ENCODE results near the gene ZNF219.

Gene ZNF219

DNA sequence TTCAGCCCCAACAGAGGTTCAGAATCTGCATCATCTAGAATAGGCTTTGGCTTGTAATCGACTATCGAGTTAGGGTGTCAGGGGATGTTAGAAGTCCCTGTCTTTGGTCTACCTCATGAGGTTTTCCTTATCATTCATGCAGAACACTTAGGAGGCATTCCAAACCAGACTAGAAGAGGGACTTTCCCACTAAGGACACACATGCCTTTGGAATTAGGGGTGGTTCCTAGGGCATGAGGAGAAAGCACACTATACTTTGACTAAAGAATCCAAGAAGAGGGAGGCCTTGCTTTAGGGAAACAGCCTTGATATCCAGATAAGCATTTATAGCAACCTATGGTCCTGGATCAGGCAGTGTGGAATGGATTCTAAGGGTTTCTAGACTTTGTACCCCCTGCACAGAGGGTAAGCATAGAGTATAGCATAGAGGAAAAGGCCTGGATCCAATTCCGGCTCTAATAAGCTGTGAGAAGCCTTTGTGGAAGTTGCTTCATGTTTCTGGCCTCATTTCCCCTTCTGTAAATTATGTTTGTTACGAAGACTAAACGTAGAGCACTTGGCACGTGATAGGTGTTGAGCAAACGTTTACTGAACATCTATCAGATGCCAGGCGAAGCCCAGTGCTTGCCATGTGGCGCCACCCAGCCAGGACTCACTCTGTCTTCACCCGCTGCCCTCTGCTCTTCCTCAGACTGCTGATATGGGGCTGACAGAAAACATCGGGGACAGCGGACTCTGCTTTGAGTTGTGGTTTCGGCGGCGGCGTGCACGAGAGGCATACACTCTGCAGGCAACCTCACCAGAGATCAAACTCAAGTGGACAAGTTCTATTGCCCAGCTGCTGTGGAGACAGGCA, 13.2 kb downstream of the ZNF219 start:
- DNase-seq: no peak

DNA sequence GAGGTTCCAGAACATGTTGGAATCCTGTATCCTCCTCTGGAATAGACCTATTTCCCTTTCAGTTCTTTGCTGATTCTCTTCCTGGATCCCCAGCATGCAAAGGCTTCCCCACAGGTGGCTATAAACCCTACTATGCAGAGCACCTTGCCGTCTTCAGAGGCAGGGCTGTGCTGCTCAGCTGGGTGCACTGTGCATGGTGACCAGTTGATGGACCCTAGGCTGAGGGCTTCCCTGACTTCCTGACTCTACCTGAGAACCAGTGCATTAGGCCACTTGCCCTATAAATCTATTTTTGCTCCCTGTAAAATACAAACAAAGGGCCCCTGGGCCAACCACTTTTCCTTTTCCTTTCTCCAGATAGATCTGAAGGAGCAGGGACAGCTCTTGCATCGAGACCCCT, 14.1 kb downstream of the ZNF219 start:
- no peak for DNase-seq

DNA sequence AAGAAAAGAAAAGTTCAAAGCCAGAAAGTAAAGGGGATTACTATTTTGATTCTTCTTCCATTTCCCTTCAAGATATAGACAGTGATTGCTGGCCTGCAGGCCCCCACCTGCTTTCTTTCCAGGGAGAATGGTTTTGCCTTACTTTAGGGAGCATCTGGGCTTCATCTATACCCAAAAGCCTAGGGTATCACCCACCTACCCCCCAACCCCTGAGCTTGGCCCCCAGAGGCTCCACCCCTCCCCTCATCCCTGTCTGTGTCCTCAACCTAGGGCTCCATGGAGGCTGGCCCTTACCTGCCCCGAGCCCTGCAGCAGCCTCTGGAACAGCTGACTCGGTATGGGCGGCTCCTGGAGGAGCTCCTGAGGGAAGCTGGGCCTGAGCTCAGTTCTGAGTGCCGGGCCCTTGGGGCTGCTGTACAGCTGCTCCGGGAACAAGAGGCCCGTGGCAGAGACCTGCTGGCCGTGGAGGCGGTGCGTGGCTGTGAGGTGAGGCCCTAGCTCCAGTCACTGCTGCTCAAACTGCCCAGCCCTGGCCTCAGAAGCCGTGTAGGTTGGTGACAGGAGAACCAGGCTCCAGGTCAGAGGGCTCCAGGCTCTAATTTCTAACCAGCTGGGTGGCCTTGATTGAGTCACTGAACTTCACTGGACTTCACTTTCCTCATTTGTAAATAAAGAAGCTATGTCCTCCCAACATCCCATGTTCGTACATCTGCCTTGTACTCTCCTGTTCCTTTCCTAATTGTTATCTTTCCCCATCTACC, 14.7 kb downstream of the ZNF219 start:
- DNase-seq: no peak

DNA sequence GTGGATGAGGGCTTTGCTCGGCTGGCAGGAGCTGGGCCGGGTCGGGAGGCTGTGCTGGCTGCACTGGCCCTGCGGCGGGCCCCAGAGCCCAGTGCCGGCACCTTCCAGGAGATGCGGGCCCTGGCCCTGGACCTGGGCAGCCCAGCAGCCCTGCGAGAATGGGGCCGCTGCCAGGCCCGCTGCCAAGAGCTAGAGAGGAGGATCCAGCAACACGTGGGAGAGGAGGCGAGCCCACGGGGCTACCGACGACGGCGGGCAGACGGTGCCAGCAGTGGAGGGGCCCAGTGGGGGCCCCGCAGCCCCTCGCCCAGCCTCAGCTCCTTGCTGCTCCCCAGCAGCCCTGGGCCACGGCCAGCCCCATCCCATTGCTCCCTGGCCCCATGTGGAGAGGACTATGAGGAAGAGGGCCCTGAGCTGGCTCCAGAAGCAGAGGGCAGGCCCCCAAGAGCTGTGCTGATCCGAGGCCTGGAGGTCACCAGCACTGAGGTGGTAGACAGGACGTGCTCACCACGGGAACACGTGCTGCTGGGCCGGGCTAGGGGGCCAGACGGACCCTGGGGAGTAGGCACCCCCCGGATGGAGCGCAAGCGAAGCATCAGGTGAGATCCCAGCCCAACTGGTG, 16.8 kb downstream of the ZNF219 start:
- DNase-seq: no peak

DNA sequence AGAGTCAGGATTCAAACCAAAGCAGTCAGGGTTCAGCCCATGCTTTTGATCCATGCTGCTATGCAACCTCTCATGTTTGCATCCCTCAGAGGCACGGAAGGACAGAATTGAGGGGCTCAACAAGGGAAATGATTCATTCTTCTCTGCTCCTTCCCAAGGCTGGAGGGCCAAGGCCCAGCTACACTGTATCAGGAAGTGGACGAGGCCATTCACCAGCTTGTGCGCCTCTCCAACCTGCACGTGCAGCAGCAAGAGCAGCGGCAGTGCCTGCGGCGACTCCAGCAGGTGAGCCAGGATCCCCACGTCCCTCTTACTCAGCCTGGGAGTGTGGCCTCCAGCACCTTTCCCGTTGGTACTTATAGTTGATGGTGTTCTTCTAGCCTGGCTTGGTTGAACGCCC, 19.7 kb downstream of the ZNF219 start:
- no peak for DNase-seq

DNA sequence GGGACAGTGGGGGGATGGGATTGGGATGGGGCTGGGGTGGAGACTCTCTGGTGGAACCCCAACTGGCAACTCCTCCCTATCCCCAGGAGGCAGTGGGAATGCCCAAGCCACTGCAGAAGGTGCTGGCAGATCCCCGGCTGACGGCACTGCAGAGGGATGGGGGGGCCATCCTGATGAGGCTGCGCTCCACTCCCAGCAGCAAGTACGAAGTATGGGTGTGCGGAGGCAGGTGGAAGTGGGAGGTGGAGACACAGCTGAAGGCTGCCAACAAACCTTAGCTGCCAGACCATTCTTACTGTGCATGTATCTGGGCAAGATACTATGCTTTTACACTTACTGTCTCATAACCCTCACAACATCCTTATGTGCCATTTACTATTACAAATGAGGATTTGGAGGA, 20.2 kb downstream of the ZNF219 start:
- no peak for DNase-seq

DNA sequence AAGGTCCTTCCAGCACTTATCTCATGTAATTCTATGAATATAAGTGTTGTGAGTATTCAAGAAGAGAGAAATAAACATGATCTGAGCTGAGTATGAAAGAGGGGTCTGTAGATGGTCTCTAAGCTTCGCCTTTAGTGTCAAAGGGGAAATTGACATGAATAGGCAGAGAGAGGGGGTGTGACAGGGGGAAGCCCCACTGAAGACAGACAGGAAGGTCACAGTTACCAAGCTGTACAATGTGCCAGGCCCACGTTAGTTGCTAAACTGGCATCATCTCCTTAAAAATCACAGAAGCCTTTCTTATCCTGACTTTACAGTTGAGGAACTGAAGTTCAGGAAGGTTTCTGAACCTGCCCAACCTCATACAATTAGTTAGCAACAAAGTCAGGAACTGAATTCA, 20.8 kb downstream of the ZNF219 start:
- no peak for DNase-seq

DNA sequence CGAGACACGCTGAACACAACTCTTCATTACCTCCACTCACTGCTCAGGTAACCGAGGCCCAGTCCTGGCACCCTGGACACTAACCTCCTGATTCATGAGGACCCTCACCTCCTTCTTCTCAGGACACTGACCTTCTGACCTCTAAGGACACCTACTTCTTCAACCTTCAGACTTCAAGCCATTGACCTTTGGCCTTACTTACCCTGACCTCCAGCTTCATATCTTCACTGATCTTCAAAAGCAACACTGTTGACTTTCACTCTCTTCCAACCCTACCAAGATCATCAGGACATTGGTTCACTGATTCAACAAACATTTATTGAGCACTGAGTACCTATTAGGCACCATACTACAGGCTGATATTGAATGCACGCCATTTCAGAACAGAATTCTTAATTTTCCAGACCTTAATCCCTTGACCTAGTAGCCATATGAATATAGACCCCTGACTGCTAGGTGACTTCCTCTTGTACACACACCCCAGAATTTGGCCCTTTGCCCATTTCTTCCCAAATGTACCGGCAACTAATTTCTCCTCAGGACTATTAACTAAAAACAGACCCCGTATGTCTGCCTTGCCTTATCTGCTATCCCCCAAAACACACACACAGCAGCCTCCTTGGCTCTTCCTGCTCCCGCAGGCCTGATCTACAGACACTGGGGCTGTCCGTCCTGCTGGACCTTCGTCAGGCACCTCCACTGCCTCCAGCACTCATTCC, 22.6 kb downstream of the ZNF219 start:
- DNase-seq: no peak

DNA sequence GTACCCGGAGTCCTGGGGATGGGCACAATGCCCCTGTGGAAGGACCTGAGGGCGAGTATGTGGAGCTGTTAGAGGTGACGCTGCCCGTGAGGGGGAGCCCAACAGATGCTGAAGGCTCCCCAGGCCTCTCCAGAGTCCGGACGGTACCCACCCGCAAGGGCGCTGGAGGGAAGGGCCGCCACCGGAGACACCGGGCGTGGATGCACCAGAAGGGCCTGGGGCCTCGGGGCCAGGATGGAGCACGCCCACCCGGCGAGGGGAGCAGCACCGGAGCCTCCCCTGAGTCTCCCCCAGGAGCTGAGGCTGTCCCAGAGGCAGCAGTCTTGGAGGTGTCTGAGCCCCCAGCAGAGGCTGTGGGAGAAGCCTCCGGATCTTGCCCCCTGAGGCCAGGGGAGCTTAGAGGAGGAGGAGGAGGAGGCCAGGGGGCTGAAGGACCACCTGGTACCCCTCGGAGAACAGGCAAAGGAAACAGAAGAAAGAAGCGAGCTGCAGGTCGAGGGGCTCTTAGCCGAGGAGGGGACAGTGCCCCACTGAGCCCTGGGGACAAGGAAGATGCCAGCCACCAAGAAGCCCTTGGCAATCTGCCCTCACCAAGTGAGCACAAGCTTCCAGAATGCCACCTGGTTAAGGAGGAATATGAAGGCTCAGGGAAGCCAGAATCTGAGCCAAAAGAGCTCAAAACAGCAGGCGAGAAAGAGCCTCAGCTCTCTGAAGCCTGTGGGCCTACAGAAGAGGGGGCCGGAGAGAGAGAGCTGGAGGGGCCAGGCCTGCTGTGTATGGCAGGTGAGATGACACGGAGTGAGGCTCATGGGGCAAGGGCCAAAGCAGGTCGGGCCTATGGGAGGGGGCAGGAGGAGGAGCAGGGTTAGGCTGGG, 23.8 kb downstream of the ZNF219 start:
- DNase-seq: no peak

DNA sequence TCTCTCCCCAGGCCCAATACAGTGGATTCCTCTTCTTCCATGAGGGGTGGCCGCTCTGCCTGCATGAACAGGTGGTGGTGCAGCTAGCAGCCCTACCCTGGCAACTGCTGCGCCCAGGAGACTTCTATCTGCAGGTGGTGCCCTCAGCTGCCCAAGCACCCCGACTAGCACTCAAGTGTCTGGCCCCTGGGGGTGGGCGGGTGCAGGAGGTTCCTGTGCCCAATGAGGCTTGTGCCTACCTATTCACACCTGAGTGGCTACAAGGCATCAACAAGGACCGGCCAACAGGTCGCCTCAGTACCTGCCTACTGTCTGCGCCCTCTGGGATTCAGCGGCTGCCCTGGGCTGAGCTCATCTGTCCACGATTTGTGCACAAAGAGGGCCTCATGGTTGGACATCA, 24.5 kb downstream of the ZNF219 start:
- DNase-seq: no peak

DNA sequence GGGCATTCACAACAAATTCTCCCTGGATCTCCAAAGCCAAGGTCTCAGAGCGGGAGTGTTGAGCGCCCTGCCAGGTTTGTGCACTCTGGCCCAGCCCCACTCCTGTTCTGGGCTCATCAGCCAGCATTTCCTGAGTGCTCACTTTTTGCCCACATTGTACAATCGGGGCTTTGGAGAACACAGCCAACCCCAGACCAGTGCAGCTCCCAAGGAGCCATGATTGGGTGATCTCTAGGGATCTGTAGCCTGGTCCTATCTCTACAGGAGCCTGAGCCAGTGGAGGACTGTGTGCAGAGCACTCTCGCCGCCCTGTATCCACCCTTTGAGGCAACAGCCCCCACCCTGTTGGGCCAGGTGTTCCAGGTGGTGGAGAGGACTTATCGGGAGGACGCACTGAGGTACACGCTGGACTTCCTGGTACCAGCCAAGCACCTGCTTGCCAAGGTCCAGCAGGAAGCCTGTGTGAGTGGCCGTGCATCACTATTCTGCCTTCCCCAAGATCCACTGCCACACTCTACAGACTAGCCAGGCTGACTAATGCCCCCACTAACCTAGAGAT, 25.6 kb downstream of the ZNF219 start:
- peak; percentile 13 for DNase-seq

DNA sequence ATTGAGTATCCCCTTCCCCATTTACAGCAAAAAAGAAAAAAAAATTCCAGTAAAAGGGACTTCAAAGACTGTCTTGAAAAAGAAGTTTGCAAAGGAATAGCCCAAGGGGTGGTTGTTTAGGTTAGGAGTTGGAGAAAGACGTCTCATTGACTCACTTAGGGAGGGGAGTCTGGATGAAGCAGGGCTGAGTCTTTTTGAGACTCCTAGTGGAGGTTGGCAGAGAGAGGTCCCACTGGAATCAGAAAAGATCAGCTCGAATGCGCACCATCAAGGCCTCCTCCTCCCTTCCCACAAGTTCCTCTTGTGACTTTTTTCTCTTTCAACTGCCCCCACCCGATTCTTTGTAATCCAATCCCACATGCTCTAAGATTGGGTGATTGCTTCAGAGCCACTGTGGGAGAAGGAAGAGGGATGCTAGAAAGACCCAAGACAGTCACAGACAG, 26.4 kb downstream of the ZNF219 start:
- DNase-seq: peak; percentile 9

DNA sequence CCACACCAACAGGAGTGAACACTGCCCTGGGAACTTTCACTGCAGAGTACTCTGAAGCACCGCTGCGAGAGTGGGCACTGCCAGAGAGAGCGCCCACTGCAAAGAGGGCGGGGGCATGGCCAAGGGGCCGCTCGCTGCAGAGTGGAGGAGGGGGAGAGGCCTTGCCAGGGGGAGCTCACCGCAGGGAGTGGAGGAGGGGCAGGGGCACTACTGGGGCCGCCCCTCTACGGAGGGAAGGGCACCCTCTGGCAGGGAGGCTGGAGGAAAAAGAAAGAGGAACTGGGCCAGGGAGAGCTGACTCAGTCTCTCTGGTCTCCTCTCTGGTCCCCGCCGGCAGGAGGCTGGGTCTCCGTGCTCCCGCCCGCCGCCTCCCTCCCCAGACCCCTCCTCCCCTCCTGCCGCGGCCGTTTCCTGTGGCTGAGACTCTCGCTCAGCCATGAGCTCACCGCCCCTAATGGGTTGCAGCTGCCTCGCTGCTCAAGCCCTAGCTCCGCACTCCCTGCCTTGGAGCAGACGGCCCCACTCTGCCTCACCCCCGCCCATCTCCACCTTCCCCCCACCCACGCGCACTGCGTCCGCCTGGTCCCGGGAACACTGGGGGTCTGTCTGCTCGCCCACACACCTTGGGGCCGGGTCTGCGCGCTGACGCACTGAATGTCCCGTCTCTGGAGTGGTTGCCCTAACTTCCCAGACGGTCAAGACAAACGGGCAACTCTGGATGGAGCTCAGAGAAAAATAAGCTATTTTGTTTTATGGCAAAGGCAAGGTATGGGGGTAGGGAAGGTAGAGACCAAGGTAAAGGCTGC, 27.0 kb downstream of the ZNF219 start:
- peak; percentile 71 for DNase-seq

DNA sequence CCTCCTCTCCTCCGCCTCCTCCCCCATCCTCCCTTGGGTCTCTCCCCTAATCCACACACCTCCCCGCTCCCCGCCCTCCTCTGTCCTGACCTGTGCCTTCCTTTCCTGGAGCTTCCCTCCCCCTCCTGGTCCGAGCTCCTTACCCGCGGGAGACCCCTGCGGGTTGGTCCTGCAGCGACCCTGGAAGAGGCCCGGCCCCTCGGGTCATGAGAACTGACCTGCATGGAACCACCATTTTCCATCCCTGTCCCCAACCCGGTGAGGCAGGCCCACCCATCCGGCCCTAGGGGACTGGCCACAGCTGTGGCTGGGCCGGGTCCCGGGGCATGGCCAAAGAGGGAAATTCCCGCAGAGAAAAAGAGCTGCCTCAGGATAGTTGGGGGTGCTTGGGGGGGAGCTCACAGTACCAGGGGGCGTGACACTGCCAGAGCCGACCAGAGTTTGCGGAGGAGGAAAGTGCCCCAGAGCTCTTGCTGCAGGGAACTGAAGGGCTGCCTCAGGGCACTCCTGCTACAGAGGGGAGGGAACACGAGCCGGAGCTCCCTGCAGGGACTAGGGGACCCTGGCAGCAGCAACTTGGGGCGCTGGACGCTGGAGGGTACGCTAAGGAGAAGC, 27.7 kb downstream of the ZNF219 start:
- peak; percentile 28 for DNase-seq

DNA sequence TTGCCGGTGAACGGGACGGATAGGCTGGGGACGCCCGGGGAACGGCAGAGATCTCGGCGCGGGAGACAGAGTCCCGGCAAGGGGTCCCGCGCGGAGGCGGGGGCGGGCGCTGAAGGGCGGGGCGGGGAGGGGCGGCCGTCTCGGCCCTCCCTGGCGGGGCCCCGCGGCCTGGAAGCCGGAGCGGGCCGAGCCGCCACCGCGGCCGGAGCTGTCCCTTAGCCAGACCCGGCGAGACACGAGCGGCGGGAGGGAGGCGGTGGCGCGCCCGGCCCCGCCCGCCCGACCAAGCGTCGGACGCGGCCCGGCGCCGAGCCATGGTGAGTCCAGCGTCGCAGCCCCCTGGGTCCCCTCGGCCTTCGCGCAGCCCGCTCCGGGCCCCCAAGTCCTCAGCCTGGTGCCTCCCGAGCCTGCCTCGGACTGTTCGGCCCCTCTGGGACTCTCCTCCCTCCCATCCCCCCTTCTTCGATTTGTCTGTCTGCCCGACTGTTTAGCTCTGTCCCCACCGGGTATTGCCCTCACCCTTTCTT, 28.3 kb downstream of the ZNF219 start, which contains the start of gene ARHGEF40:
TSS of gene ARHGEF40 (plus strand) at position 222 of the 527 bp plus-strand sequence. CDS start at position 315, 93 bp downstream.
- DNase-seq: peak; percentile 28

DNA sequence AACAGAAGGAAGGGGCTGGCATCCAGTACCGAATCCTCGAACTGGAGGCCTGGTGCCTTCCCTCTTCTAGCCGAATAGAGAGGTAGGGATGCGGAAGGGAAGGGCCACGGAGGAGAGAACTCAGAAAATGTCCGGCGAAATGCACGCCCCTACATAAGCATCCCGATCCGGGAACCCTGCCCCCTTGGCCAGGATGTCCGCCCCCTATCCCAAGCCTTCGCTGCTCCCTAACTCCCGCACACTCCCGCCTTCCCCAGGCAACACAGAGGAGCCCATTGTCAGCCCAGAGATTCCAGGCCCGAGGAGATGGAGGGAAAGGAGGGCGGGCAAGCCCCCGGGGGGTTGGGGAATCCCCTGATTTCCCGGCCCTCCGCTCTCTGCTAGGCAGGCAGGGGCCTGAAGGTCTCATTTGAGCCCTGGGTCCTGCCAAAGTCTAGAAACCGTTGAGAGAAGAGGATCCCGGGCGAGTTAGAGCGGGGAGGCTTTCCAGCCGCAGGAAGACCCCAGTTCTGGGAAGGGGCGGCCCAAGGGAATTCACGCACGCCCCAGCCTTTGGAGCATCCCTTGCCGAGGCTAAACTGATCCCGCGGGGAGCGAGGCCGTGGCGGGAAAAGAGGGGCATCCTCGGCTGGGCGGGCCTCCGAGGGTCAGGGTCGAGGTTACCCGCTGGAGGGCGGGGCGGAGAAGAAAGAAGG, 28.9 kb downstream of the ZNF219 start:
- peak; percentile 35 for DNase-seq

DNA sequence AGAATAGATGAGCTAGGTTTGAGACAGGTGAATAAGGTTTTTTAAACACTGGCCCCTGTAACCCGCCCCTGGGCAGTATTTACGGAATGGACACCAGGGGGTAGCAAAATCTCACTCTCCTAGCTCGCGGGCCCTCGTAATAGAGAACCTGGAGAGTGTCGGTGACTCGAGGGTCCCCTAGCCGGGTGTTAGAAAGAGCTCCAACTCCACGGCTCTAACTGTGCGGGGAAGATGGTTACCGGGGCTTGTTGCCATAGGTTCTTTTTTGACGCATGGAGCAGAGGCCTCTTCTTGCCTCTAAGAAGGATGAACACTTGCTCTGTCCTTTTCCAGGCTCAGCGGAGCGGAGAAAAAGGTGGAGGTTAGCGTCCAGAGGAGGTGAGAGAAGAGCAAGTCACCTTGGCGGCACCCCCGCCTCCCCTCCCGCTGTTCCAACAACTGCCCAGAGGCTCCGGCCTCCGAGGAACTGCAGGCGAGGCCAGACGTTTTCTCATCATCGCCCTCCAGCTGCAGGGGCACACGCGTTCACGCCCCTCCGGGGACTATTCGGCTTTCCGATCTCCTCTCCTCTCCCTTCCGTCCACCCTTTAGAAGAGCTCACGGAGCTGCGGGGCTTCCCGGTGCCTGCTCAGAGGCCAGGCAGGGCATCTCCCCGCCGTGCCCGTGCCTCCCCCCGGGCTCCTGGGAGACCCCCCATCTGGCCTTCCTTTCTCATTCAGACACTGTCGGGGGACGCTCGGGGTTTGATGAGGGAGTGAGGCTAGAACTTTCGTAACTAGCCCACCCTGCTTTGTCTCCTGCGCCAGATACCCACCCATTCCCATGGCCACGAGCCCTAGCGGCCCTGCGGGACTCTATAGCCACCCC, 29.7 kb downstream of the ZNF219 start:
- peak; percentile 82 for DNase-seq

DNA sequence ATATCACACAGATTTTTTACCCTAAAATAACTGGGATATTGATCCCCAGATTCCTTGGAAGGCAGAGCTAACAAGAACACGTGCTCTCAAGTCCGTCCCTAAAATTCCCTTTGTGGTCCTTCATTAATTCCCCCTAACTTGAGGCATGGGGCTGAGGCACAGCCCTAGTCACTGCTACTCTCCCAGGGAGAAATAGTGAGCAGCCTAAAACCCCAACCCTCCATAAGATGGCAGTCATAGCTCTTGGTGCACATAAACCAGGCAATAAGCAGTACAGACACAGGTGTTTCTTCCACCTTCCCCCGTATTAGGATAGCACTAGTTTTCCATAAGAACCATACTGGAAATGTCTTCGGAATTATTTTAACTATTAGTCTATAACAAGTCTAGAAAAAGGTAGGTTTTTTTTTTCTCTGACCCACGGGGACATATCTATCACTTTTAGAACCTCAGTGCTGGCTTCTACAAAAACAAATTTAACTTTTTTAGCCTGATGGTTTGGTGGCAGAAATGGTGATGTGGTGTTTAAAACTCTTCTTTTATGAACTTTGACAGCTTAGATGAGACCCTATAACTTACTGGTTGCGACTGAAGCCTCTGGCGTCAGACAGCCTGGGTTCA, 31.5 kb downstream of the ZNF219 start:
- peak; percentile 24 for DNase-seq
